Vagina (tissue), 2 donors: ENCODE results near the gene ZNF580.

Experiments used
- POLR2A ChIP-seq, 2 donors: fragments of 450-650 bp; IDR thresholded peaks; one replicate each; pipeline ENCODE4 v1.6.1; 2017; ENCODE audit warnings: antibody characterized with exemption in 2 of 2, mild to moderate bottlenecking in 2 of 2, moderate library complexity in 2 of 2
- POLR2AphosphoS5 ChIP-seq, 2 donors: sonication (generic); formaldehyde crosslinking; IDR thresholded peaks; one replicate each; pipeline ENCODE4 v1.9.0; 2017; ENCODE audit warnings: antibody characterized with exemption in 2 of 2, mild to moderate bottlenecking in 2 of 2, low read depth in 1 of 2; ENCODE audit not compliant: insufficient read depth in 1 of 2
- TF ChIP-seq, protein P1 (sequence below), 3 experiments: fragments of 450-650 bp in 2 of 3; fragments of 200-600 bp in 1 of 3; sonication (generic) in 1 of 3; IDR thresholded peaks; one replicate each; pipeline ENCODE4 v1.5.1; 2017 to 2019; ENCODE audit warnings: antibody characterized with exemption in 3 of 3, mild to moderate bottlenecking in 2 of 3, moderate library complexity in 2 of 3

DNA sequence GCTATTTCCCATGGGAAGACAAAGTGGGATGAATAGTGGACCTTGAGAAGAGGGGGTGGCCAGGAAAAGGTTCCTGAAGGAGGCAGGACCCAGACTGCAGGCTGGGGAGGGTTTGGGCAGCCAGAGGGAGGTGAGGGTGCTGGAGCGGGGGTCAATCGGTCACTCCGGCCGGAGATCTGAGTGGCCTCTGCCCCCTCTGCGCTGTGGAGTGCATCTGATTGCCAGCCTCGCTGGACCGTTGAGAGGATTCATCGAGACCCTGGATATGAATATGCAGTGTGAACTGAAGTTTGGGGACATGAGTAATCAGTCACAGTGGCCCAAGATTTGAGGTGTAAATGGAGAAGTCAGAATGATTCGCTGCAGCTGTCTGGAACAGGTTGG lies 5.5 kb upstream of the ZNF580 start:
- TF ChIP-seq POLR2AphosphoS5 (IDR thresholded peaks at IDR 0.05; ENCODE audit: insufficient read depth in 1 of 2, low read depth in 1 of 2): no peak
- TF ChIP-seq, protein P1, sequence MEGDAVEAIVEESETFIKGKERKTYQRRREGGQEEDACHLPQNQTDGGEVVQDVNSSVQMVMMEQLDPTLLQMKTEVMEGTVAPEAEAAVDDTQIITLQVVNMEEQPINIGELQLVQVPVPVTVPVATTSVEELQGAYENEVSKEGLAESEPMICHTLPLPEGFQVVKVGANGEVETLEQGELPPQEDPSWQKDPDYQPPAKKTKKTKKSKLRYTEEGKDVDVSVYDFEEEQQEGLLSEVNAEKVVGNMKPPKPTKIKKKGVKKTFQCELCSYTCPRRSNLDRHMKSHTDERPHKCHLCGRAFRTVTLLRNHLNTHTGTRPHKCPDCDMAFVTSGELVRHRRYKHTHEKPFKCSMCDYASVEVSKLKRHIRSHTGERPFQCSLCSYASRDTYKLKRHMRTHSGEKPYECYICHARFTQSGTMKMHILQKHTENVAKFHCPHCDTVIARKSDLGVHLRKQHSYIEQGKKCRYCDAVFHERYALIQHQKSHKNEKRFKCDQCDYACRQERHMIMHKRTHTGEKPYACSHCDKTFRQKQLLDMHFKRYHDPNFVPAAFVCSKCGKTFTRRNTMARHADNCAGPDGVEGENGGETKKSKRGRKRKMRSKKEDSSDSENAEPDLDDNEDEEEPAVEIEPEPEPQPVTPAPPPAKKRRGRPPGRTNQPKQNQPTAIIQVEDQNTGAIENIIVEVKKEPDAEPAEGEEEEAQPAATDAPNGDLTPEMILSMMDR (IDR thresholded peaks at IDR 0.05): no peak
- no peak for TF ChIP-seq POLR2A (IDR thresholded peaks at IDR 0.05)
